HepG2 (cell line): Measurements from ENCODE around the gene DGKD. TPM values are rescaled to one million over a fixed set of nuclear protein-coding genes. Genes with fewer than 3 reads are reported as not detected.

Source experiments
- ATAC-seq: fragments of 200-7000 bp; cut with Tn5 transposase; 3 replicates; pipeline ENCODE4 v1.9.1; 2020; ENCODE audit warnings: mild to moderate bottlenecking, moderate library complexity
- BruUV-seq: library from RNA; stranded (reverse); fragments of 400-500 nt; replicated peaks from 2 replicates; lab custom pipeline; 2021; lab: Mats Ljungman, UMichigan
- CTCF ChIA-PET: fragments of 300-600 bp; formaldehyde crosslinking; extraction: SDS; loops from one replicate; lab custom pipeline; 2021; ENCODE audit warnings: low total read pairs, inconsistent platforms, low intra/inter-chr PET ratio; lab: Yijun Ruan, JAX
- POLR2A ChIA-PET: fragments of 350-600 bp; sonication (Branson Sonifier 250); formaldehyde crosslinking; loops from one replicate; lab custom pipeline; 2020; ENCODE audit warnings: antibody characterized with exemption, inconsistent platforms; lab: Yijun Ruan, JAX
- DNase-seq: peaks from one replicate; pipeline ENCODE4 v3.0.0-alpha.2; 2015; ENCODE audit warnings: low spot score
- FAIRE-seq: peaks from 3 replicates; lab custom pipeline; 2011; peaks lifted over from hg19 to GRCh38; lab: Jason Lieb, UNC
- H2AFZ ChIP-seq: one replicate; pipeline ENCODE4 v1.6.1; 2011; ENCODE audit warnings: low read length, inconsistent platforms
- H3K27ac ChIP-seq: fragments of 300-600 bp; 3 replicates; pipeline ENCODE4 v1.8.0; 2011; ENCODE audit warnings: mixed run types, mild to moderate bottlenecking, mixed read lengths, low read length, inconsistent platforms; ENCODE audit not compliant: insufficient read depth; ENCODE audit errors: extremely low read length
- H3K27me3 ChIP-seq, 2 experiments: fragments of 200-600 bp in 1 of 2; 2 replicates in 1 of 2; 3 replicates in 1 of 2; pipeline versions ENCODE4 v1.6.0 to v1.8.0; 2011; ENCODE audit warnings: low read length in 2 of 2, mild to moderate bottlenecking in 2 of 2, moderate library complexity in 2 of 2, inconsistent platforms in 1 of 2; ENCODE audit not compliant: insufficient read depth in 2 of 2, control insufficient read depth in 1 of 2
- H3K36me3 ChIP-seq, 2 experiments: fragments of 200-600 bp in 1 of 2; replicated peaks in 1 of 2; 2 replicates in 1 of 2; 3 replicates in 1 of 2; pipeline versions ENCODE4 v1.5.1 to v1.8.0; 2011; ENCODE audit warnings: low read length in 2 of 2, inconsistent platforms in 1 of 2; ENCODE audit not compliant: insufficient read depth in 2 of 2, control insufficient read depth in 1 of 2
- H3K4me1 ChIP-seq: 2 replicates; pipeline ENCODE4 v1.5.1; 2012; ENCODE audit warnings: low read length, inconsistent platforms; ENCODE audit not compliant: insufficient read depth
- H3K4me2 ChIP-seq: 2 replicates; pipeline ENCODE4 v1.6.0; 2011; ENCODE audit warnings: low read depth, low read length, inconsistent platforms
- H3K4me3 ChIP-seq, 3 experiments: fragments of 200-600 bp in 1 of 3; sonication (generic), shearing (Covaris generic) in 1 of 3; replicated peaks in 1 of 3; 2 replicates each; pipeline ENCODE4 v1.5.1; 2011 to 2016; ENCODE audit warnings: low read length in 3 of 3, inconsistent platforms in 2 of 3, low read depth in 2 of 3, mild to moderate bottlenecking in 2 of 3, control low read depth in 1 of 3, mixed read lengths in 1 of 3; ENCODE audit not compliant: insufficient read depth in 1 of 3
- H3K79me2 ChIP-seq: one replicate; pipeline ENCODE4 v1.6.1; 2011; ENCODE audit warnings: low read length, inconsistent platforms; ENCODE audit not compliant: insufficient read depth
- H3K9ac ChIP-seq: 2 replicates; pipeline ENCODE4 v1.6.0; 2011; ENCODE audit warnings: mild to moderate bottlenecking, low read depth, low read length, inconsistent platforms; ENCODE audit not compliant: insufficient read depth
- H3K9me3 ChIP-seq: 2 replicates; pipeline ENCODE4 v1.5.1; 2012; ENCODE audit warnings: mild to moderate bottlenecking, low read length
- H4K20me1 ChIP-seq: 2 replicates; pipeline ENCODE4 v1.6.0; 2011; ENCODE audit warnings: inconsistent platforms, mild to moderate bottlenecking, low read length, moderate library complexity; ENCODE audit not compliant: insufficient read depth
- DDIT3 ChIP-seq: sonication (generic); formaldehyde crosslinking; IDR thresholded peaks from 2 replicates; pipeline ENCODE4 v1.4.0; 2020; ENCODE audit warnings: mild to moderate bottlenecking, missing genetic modification reagents
- GMEB1 ChIP-seq: sonication (generic); formaldehyde crosslinking; IDR thresholded peaks from 2 replicates; pipeline ENCODE4 v1.5.1; 2020; ENCODE audit warnings: missing genetic modification reagents, mild to moderate bottlenecking, borderline replicate concordance
- HMG20A ChIP-seq: IDR thresholded peaks from 2 replicates; pipeline ENCODE4 v1.6.1; 2016; ENCODE audit warnings: borderline replicate concordance
- NFE2L1 ChIP-seq: sonication (generic); formaldehyde crosslinking; IDR thresholded peaks from 2 replicates; pipeline ENCODE4 v1.4.0; 2020; ENCODE audit warnings: missing genetic modification reagents, mild to moderate bottlenecking, borderline replicate concordance
- SSRP1 ChIP-seq: IDR thresholded peaks from 2 replicates; pipeline ENCODE4 v1.6.1; 2016; ENCODE audit warnings: control low read depth
- THAP7 ChIP-seq: sonication (generic); formaldehyde crosslinking; IDR thresholded peaks from 2 replicates; pipeline ENCODE4 v1.8.1; 2023; ENCODE audit warnings: mild to moderate bottlenecking, missing genetic modification reagents
- ZNF570 ChIP-seq: sonication (generic); formaldehyde crosslinking; IDR thresholded peaks from 2 replicates; pipeline ENCODE4 v1.4.0; 2020; ENCODE audit warnings: mild to moderate bottlenecking, missing genetic modification reagents, borderline replicate concordance
- WGBS: methylation state at CpG from one replicate; pipeline ENCODE4 v1.1.6; 2017; ENCODE audit warnings: low lambda C conversion rate; 5-methylcytosine and 5-hydroxymethylcytosine counted together
- in situ Hi-C: cut with HindIII; loops from 2 replicates; pipeline ENCODE4 v1.10.0; 2017; ENCODE audit warnings: low pct_unique_long_range_greater_than_20kb; ENCODE audit not compliant: extremely low pct_ligation_motif_present
- intact Hi-C: fragments of 100-400 bp; cut with micrococcal nuclease; formaldehyde crosslinking; loops from one replicate; pipeline ENCODE4 v1.10.0; 2022; ENCODE audit not compliant: unreplicated experiment
- polyA plus RNA-seq, 8 experiments: library from polyadenylated mRNA; depleted of rRNA in 3 of 8; stranded (reverse) in 7 of 8; unstranded in 1 of 8; fragments of >200 nt; fragmentation: Illumina TruSeq in 4 of 8; extraction: Trizol in 4 of 8; gene quantifications; 2 replicates each; pipeline versions ENCODE4 v1.2.1 to v1.2.3, GENCODE V29; 2011 to 2016; ENCODE audit warnings: low read depth in 4 of 8, missing spikeins in 1 of 8, mixed read lengths in 1 of 8; ENCODE audit not compliant: insufficient read depth in 1 of 8
- total RNA-seq, 5 experiments: library from RNA; depleted of rRNA; stranded (reverse); fragments of >200 nt; fragmentation: Illumina TruSeq; extraction: Trizol; gene quantifications; 2 replicates each; pipeline ENCODE4 v1.2.3, GENCODE V29; 2016; ENCODE audit warnings: low read depth in 1 of 5

Gene DGKD
- total and polyA plus RNA-seq, 2 of the 13 experiments (the other 11 are each of a cell fraction or from before 2014, with no cell fraction given): 24.5 to 33.2 TPM

GRCh38 chr2:233414777-233415570 is 60.7 kb downstream of the DGKD start:
- peaks cover 17% of the 10 kb centered on the region; the same call in 1 of the 2 replicates for H3K4me1 ChIP-seq
- no peak for ATAC-seq
- no peaks in the 10 kb centered on the region for H4K20me1 ChIP-seq
- H3K27me3 ChIP-seq: no peaks in the 10 kb centered on the region
- H3K4me2 ChIP-seq: no peak overlapping the region
- WGBS: 100% methylated on average over 5 of the region's 5 CpGs
- no peak overlapping the region for H3K27ac ChIP-seq
- intact Hi-C loops (no loop called here), in situ Hi-C loops (no loop called here)
- peaks cover 18% of the 10 kb centered on the region for H3K79me2 ChIP-seq
- peaks cover 1 to 9% of the 10 kb centered on the region in 2 experiments; a peak in 2 of 5 replicates for H3K36me3 ChIP-seq
- no peak overlapping the region for H3K4me3 ChIP-seq
- no peak for FAIRE-seq
- no peak for TF ChIP-seq GMEB1 (CRISPR knock-in tag)
- no peak for TF ChIP-seq NFE2L1 (CRISPR knock-in tag)
- no peak for TF ChIP-seq SSRP1 (CRISPR knock-in tag)
- TF ChIP-seq THAP7 (CRISPR knock-in tag): 0 out of 2 replicates have a peak, but pooled peaks have one; percentile 41
- TF ChIP-seq DDIT3 (CRISPR knock-in tag): no peak
- TF ChIP-seq HMG20A (CRISPR knock-in tag): no peak
- TF ChIP-seq ZNF570 (CRISPR knock-in tag): no peak
- TF ChIP-seq, all 625 proteins: peak for 1
- H3K9ac ChIP-seq: no peak overlapping the region
- POLR2A ChIA-PET: interaction anchor here (0.5 kb wide), 1 partner anchor 26 kb away, joined by 3 read pairs; no protein-coding TSS in a partner anchor
- no peak for DNase-seq
- BruUV-seq: no TSS peak
- no peak overlapping the region for H2AFZ ChIP-seq
- peaks cover 21% of the 10 kb centered on the region for H3K9me3 ChIP-seq
- CTCF ChIA-PET: no interaction called here
